ENCODE measurements around the gene CLBA1. TPM values are rescaled to one million over a fixed set of nuclear protein-coding genes. Genes with fewer than 3 reads are reported as not detected.
"Not testable (repeated sequence)": the region's sequence is repeated elsewhere in the genome, so short reads cannot be mapped to it uniquely, and the experiment has no call there.

Gene CLBA1
- polyA plus RNA-seq, 1 of the 3 experiments (the other 2 are of a cell fraction) = 18.5 TPM

GRCh38 chr14:105033412-105033900 is 47.9 kb downstream of the CLBA1 start:
- H3F3A ChIP-seq (replicated peaks; ENCODE audit: insufficient read depth); H4K20me1 ChIP-seq (ENCODE audit: insufficient read depth); H3K9me2 ChIP-seq; DNase-seq; H3K36me3 ChIP-seq (replicated peaks in 1 of 2; ENCODE audit: control insufficient read depth in 1 of 2, insufficient read depth in 2 of 2, low read length in 1 of 2); H3K9me3 ChIP-seq; H3K79me2 ChIP-seq (ENCODE audit: insufficient read depth); H3K9ac ChIP-seq; H3K4me3 ChIP-seq (ENCODE audit: low read depth in 2 of 2, low read length in 1 of 2); H3K4me2 ChIP-seq; H2AFZ ChIP-seq (ENCODE audit: low read depth); H3K27ac ChIP-seq (ENCODE audit: low read depth in 2 of 2, low read length in 1 of 2); POLR2A ChIA-PET; H3K27me3 ChIP-seq (ENCODE audit: insufficient read depth): not testable (repeated sequence)
- peaks cover 0 to 11% of the 10 kb centered on the region in 2 experiments; a peak in 1 of 4 replicates for H3K4me1 ChIP-seq (ENCODE audit: control insufficient read depth in 1 of 2, insufficient read depth in 2 of 2, low read depth in 1 of 2, low read length in 1 of 2)
- CTCF ChIA-PET = interaction anchor here (5.3 to 6.6 kb wide), 2 partner anchors 11 to 12 kb away, joined by 55 to 63 read pairs; no protein-coding TSS in a partner anchor
- 82% methylated on average over 36 of the region's 45 CpGs for WGBS (ENCODE audit: low lambda C conversion rate)

- Histone ChIP-seq H3K36me3 (replicated peaks in 1 of 2; ENCODE audit: control insufficient read depth in 1 of 2, insufficient read depth in 2 of 2, low read length in 1 of 2) (no peaks in the 10 kb centered on the region), H3F3A (replicated peaks; ENCODE audit: insufficient read depth) (peaks cover 4% of the 10 kb centered on the region), H3K9me2 (no peaks in the 10 kb centered on the region), H3K9ac (no peak overlapping the region), H3K27ac (ENCODE audit: low read depth in 2 of 2, low read length in 1 of 2) (no peak overlapping the region), H3K27me3 (ENCODE audit: insufficient read depth) (no peaks in the 10 kb centered on the region), H3K79me2 (ENCODE audit: insufficient read depth) (no peaks in the 10 kb centered on the region), H2AFZ (ENCODE audit: low read depth) (no peak overlapping the region), H3K4me1 (ENCODE audit: control insufficient read depth in 1 of 2, insufficient read depth in 2 of 2, low read depth in 1 of 2, low read length in 1 of 2) (peaks cover 0 to 9% of the 10 kb centered on the region in 2 experiments; a peak in 1 of 4 replicates), H3K4me3 (ENCODE audit: low read depth in 2 of 2, low read length in 1 of 2) (no peak overlapping the region), H3K4me2 (no peak overlapping the region), H3K9me3 (no peaks in the 10 kb centered on the region), H4K20me1 (ENCODE audit: insufficient read depth) (no peaks in the 10 kb centered on the region)
- TF ChIP-seq TAF1 (IDR thresholded peaks at IDR 0.05; ENCODE audit: borderline replicate concordance, low read depth, low read length) (no peak), FOXJ3 (CRISPR knock-in tag; IDR thresholded peaks at IDR 0.05) (no peak), NFIC (IDR thresholded peaks at IDR 0.05; ENCODE audit: borderline replicate concordance) (no peak), YY1 (IDR thresholded peaks at IDR 0.05; ENCODE audit: low read depth) (no peak), MEF2A (IDR thresholded peaks at IDR 0.05; ENCODE audit: borderline replicate concordance, low read depth) (no peak), MXI1 (IDR thresholded peaks at IDR 0.05; ENCODE audit: low read depth, low read length) (no peak), FOSL2 (IDR thresholded peaks at IDR 0.05; ENCODE audit: borderline replicate concordance, low read depth) (no peak), GABPA (IDR thresholded peaks at IDR 0.05; ENCODE audit: low read depth) (no peak), RAD21 (IDR thresholded peaks at IDR 0.05; ENCODE audit: low read length) (no peak), FOXM1 (IDR thresholded peaks at IDR 0.05; ENCODE audit: low read depth) (no peak), ZBTB33 (IDR thresholded peaks at IDR 0.05; ENCODE audit: borderline replicate concordance, low read depth) (no peak), IRF3 (IDR thresholded peaks at IDR 0.05; ENCODE audit: low read depth, low read length) (no peak), GATA2 (CRISPR knock-in tag; IDR thresholded peaks at IDR 0.05) (no peak), EP300 (IDR thresholded peaks at IDR 0.05; ENCODE audit: borderline replicate concordance in 1 of 2, low read depth in 1 of 2, low read length in 1 of 2) (no peak), ELF1 (IDR thresholded peaks at IDR 0.05) (no peak), CHD2 (IDR thresholded peaks at IDR 0.05; ENCODE audit: low read length, partially characterized antibody) (no peak)
- TF ChIP-seq, protein P1, sequence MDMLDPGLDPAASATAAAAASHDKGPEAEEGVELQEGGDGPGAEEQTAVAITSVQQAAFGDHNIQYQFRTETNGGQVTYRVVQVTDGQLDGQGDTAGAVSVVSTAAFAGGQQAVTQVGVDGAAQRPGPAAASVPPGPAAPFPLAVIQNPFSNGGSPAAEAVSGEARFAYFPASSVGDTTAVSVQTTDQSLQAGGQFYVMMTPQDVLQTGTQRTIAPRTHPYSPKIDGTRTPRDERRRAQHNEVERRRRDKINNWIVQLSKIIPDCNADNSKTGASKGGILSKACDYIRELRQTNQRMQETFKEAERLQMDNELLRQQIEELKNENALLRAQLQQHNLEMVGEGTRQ (IDR thresholded peaks at IDR 0.05; ENCODE audit: borderline replicate concordance, low read depth, low read length) = no peak
- CTCF ChIA-PET = interaction anchor here (0.6 to 5.3 kb wide), 4 partner anchors 11 to 59 kb away, joined by 3 to 55 read pairs (median 10); no protein-coding TSS in a partner anchor
- POLR2A ChIA-PET = interaction anchor here (0.7 kb wide), 1 partner anchor 142 kb away, joined by 4 read pairs; no protein-coding TSS in a partner anchor
- DNase-seq = no peak
- 84% methylated on average over 17 of the region's 17 CpGs for WGBS (ENCODE audit: low lambda C conversion rate)
Measured at GRCh38 chr14:105034315-105035039, 48.9 kb downstream of the CLBA1 start.

GRCh38 chr14:105035616-105036015 is 50.0 kb downstream of the CLBA1 start:
- H3K4me1 ChIP-seq (ENCODE audit: control insufficient read depth in 1 of 2, insufficient read depth in 2 of 2, low read depth in 1 of 2, low read length in 1 of 2); H3K9ac ChIP-seq; H3K9me2 ChIP-seq; H3K4me3 ChIP-seq (ENCODE audit: low read depth in 2 of 2, low read length in 1 of 2); H3K36me3 ChIP-seq (replicated peaks in 1 of 2; ENCODE audit: control insufficient read depth in 1 of 2, insufficient read depth in 2 of 2, low read length in 1 of 2); H3K27me3 ChIP-seq (ENCODE audit: insufficient read depth); H3K9me3 ChIP-seq; DNase-seq; H4K20me1 ChIP-seq (ENCODE audit: insufficient read depth); H3K79me2 ChIP-seq (ENCODE audit: insufficient read depth); H3K4me2 ChIP-seq; H3F3A ChIP-seq (replicated peaks; ENCODE audit: insufficient read depth); H3K27ac ChIP-seq (ENCODE audit: low read depth in 2 of 2, low read length in 1 of 2); H2AFZ ChIP-seq (ENCODE audit: low read depth); POLR2A ChIA-PET: not testable (repeated sequence)
- 89% methylated on average over 2 of the region's 2 CpGs for WGBS (ENCODE audit: low lambda C conversion rate)
- CTCF ChIA-PET = interaction anchor here (1.4 to 5.3 kb wide), 4 partner anchors 9 to 60 kb away, joined by 3 to 55 read pairs (median 10); no protein-coding TSS in a partner anchor
